Measurements from ENCODE around the gene CD2. TPM values are rescaled to one million over a fixed set of nuclear protein-coding genes. Genes with fewer than 3 reads are reported as not detected.

CD2 gene
- total RNA-seq, 4 donors from 2014 or later: 0.16 TPM; not detected in 3

DNA sequence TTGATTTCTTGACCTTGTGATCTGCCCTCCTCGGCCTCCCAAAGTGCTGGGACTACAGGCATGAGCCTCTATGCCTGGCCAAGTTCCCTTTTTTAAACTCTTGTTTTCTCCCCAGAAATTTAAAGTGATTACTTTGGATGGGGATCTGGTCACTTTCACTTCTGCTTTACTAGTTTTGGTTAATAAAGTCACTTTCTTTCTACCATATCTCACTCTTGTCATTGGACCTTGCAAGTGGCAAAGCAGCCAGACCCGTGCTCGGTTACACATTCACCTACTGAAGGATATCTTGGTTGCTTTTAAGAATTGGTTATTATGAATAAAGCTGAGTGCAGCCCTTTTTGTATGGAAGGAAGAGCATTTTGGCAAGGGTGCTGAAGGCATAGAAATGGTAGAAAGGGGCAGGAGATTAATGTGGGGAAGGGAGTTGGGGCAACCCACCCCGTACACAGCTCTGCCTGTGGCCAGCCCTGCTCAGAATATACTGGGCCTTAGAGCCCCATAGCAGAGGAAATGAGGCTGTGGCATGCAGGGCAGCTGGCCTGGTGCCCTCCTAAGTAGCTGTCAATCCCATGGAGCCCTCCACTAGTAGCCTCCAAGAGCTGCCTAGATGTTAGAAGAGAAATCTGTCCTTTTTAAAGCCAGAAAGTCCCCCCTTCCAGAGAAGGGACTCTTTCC is 40.7 kb downstream of the CD2 start:
- H3K9me3 ChIP-seq: no peaks in the 10 kb centered on the region
- no peak overlapping the region for H3K4me3 ChIP-seq
- no peaks in the 10 kb centered on the region for H3K27me3 ChIP-seq
- in situ Hi-C loops (cut with MboI; ENCODE audit: low sequenced_read_pairs in 4 of 4): no loop called here
- ATAC-seq (no peak), DNase-seq (no peak)
- no peaks in the 10 kb centered on the region for H3K36me3 ChIP-seq
- H3K27ac ChIP-seq: no peak overlapping the region
- no peaks in the 10 kb centered on the region for H3K4me1 ChIP-seq
- intact Hi-C loops (cut with DNase I; ENCODE audit: low total_unique reads): no loop called here
- TF ChIP-seq POLR2A (IDR thresholded peaks at IDR 0.05): no peak
- TF ChIP-seq, protein P1, sequence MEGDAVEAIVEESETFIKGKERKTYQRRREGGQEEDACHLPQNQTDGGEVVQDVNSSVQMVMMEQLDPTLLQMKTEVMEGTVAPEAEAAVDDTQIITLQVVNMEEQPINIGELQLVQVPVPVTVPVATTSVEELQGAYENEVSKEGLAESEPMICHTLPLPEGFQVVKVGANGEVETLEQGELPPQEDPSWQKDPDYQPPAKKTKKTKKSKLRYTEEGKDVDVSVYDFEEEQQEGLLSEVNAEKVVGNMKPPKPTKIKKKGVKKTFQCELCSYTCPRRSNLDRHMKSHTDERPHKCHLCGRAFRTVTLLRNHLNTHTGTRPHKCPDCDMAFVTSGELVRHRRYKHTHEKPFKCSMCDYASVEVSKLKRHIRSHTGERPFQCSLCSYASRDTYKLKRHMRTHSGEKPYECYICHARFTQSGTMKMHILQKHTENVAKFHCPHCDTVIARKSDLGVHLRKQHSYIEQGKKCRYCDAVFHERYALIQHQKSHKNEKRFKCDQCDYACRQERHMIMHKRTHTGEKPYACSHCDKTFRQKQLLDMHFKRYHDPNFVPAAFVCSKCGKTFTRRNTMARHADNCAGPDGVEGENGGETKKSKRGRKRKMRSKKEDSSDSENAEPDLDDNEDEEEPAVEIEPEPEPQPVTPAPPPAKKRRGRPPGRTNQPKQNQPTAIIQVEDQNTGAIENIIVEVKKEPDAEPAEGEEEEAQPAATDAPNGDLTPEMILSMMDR (IDR thresholded peaks at IDR 0.05 in 4 of 5, conservative IDR thresholded peaks at IDR 0.05 in 1 of 5): no peak

DNA sequence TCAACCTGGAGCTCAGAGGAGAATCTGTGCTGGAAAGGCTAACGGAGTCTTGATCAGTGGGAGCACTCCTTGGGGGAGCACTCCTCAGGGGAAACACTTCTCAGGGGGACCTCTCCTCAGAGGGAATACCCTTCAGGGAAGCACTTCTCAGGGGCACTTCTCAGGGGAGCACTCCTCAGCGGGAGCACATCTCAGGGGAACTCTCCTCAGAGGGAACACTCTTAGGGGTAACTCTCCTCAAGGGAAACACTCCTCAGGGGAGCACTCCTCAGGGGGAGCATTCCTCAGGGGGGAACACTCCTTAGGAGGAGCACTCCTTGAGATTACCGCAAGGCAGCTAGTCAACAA is 41.2 kb downstream of the CD2 start:
- no peaks in the 10 kb centered on the region for H3K9me3 ChIP-seq
- H3K27me3 ChIP-seq: no peaks in the 10 kb centered on the region
- DNase-seq (no peak), ATAC-seq (no peak)
- no peaks in the 10 kb centered on the region for H3K4me1 ChIP-seq
- intact Hi-C loops (cut with DNase I; ENCODE audit: low total_unique reads): no loop called here
- in situ Hi-C loops (cut with MboI; ENCODE audit: low sequenced_read_pairs in 4 of 4): no loop called here
- no peaks in the 10 kb centered on the region for H3K36me3 ChIP-seq
- no peak overlapping the region for H3K27ac ChIP-seq
- no peak for TF ChIP-seq POLR2A (IDR thresholded peaks at IDR 0.05)
- TF ChIP-seq, protein P1 (IDR thresholded peaks at IDR 0.05 in 4 of 5, conservative IDR thresholded peaks at IDR 0.05 in 1 of 5): no peak
- H3K4me3 ChIP-seq: no peak overlapping the region

DNA sequence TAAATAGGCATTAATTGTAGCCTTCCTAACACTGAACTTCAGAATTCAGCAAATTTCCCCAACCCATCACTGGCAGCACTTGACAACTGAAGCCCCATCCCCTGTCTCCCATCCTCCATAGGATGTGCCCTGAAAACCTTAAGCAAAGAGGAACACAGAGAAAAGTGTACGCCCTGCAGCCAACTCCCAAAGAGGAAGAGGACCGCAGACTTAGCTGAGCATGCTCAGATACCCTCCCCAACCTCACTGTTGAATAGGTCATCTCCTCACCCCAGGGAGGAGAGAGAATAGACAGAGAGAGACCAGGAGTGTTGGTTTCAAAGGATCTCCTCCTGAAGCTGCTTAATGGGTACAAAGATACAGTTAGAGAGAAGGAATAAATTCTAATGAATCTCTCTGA is 50.5 kb downstream of the CD2 start:
- in situ Hi-C loops (cut with MboI; ENCODE audit: low sequenced_read_pairs in 4 of 4): no loop called here
- TF ChIP-seq POLR2A (IDR thresholded peaks at IDR 0.05): no peak
- TF ChIP-seq, protein P1 (IDR thresholded peaks at IDR 0.05 in 4 of 5, conservative IDR thresholded peaks at IDR 0.05 in 1 of 5): no peak

DNA sequence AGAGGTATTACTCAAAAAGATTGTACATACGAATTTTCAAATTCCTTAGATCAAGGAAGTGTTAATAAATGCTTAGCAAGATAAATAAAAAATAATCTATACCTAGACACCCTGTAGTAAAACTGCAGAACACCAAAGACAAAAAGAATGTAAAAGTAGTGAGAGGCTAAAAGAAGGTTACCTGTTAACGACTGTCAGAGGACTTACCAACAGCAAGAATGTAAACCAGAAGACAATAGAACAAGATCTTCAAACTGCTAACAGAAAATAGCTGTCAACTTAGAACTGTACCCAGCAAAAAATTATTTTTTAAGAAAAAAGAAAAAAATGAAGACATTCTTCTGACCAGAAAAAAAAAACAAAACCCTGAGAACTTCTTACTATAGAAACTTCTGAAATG is 51.2 kb downstream of the CD2 start:
- ATAC-seq (no peak), DNase-seq (no peak)
- H3K4me1 ChIP-seq: peaks cover 0 to 8% of the 10 kb centered on the region in 2 donors
- TF ChIP-seq, protein P1 (IDR thresholded peaks at IDR 0.05 in 4 of 5, conservative IDR thresholded peaks at IDR 0.05 in 1 of 5): no peak
- TF ChIP-seq POLR2A (IDR thresholded peaks at IDR 0.05): no peak
- H3K27ac ChIP-seq: no peak overlapping the region
- intact Hi-C loops (cut with DNase I; ENCODE audit: low total_unique reads): no loop called here
- H3K27me3 ChIP-seq: no peaks in the 10 kb centered on the region
- H3K4me3 ChIP-seq: no peak overlapping the region
- in situ Hi-C loops (cut with MboI; ENCODE audit: low sequenced_read_pairs in 4 of 4): no loop called here
- H3K36me3 ChIP-seq: no peaks in the 10 kb centered on the region
- no peaks in the 10 kb centered on the region for H3K9me3 ChIP-seq

More for the DNA sequence above, 50.5 kb downstream of the CD2 start:
- Histone ChIP-seq H3K9me3 (no peaks in the 10 kb centered on the region), H3K4me3 (no peak overlapping the region), H3K27me3 (no peaks in the 10 kb centered on the region), H3K4me1 (peaks cover 0 to 8% of the 10 kb centered on the region in 2 donors), H3K27ac (no peak overlapping the region), H3K36me3 (no peaks in the 10 kb centered on the region)
- ATAC-seq (no peak), DNase-seq (no peak)
- intact Hi-C loops (cut with DNase I; ENCODE audit: low total_unique reads): no loop called here

DNA sequence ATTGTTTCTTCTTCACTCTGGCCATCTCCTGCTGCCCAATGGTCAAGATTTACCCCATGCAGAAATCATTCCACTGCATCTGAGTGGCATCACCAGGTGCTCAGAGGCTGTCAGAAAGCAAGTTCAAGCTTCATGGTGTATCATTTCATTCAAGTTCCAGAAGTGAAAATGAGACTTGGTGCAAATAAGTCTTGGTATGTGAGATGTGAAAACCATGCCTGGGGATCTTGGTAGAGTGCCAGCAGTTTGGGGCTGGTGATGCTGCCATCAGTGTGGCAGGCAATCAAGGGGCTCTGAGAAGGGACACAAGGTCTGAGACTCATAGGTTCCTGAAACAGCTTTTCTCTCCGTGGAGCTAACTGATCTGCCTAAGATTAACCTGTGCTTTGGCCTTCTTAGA is 52.0 kb downstream of the CD2 start:
- Histone ChIP-seq H3K4me3 (no peak overlapping the region), H3K27me3 (no peaks in the 10 kb centered on the region), H3K4me1 (peaks cover 0 to 8% of the 10 kb centered on the region in 2 donors), H3K36me3 (no peaks in the 10 kb centered on the region), H3K27ac (no peak overlapping the region), H3K9me3 (no peaks in the 10 kb centered on the region)
- TF ChIP-seq POLR2A (IDR thresholded peaks at IDR 0.05): no peak
- TF ChIP-seq, protein P1 (IDR thresholded peaks at IDR 0.05 in 4 of 5, conservative IDR thresholded peaks at IDR 0.05 in 1 of 5): no peak
- in situ Hi-C loops (cut with MboI; ENCODE audit: low sequenced_read_pairs in 4 of 4): no loop called here
- ATAC-seq: no peak
- intact Hi-C loops (cut with DNase I; ENCODE audit: low total_unique reads): no loop called here
- no peak for DNase-seq
